ENCODE measurements around the gene TRHDE. TPM values are rescaled to one million over a fixed set of nuclear protein-coding genes. Genes with fewer than 3 reads are reported as not detected.

TRHDE gene
- total RNA-seq, 1 experiment from 2014 or later = 0.74 TPM

GRCh38 chr12:72281126-72281525 lies 9.0 kb downstream of the TRHDE start:
- Histone ChIP-seq H3K9me3 (ENCODE audit: insufficient read depth, low read depth) (no peaks in the 10 kb centered on the region), H3K27me3 (ENCODE audit: insufficient read depth, low read depth) (no peaks in the 10 kb centered on the region), H3K4me2 (no peak overlapping the region), H3K4me1 (replicated peaks; ENCODE audit: insufficient read depth) (no peaks in the 10 kb centered on the region), H3K27ac (no peak overlapping the region), H3K79me2 (ENCODE audit: low read depth) (no peaks in the 10 kb centered on the region), H3K4me3 (no peak overlapping the region), H2AFZ (no peak overlapping the region), H3F3A (ENCODE audit: insufficient read depth, low read depth) (no peaks in the 10 kb centered on the region), H3K9me2 (ENCODE audit: insufficient read depth) (no peaks in the 10 kb centered on the region), H4K20me1 (ENCODE audit: insufficient read depth) (no peaks in the 10 kb centered on the region), H3K36me3 (ENCODE audit: low read depth) (no peaks in the 10 kb centered on the region)
- intact Hi-C loops (cut with micrococcal nuclease; ENCODE audit: unreplicated experiment) = no loop called here
- TF ChIP-seq EZH2 (IDR thresholded peaks at IDR 0.05; ENCODE audit: low read depth) (no peak), CTCF (conservative IDR thresholded peaks at IDR 0.05) (no peak)
- CTCF ChIA-PET = interaction anchor here (0.7 kb wide), 1 partner anchor 84 kb away, joined by 3 read pairs; no protein-coding TSS in a partner anchor
- no peak for DNase-seq
- POLR2A ChIA-PET (ENCODE audit: unreplicated experiment) = no interaction called here
- BruUV-seq (replicated peaks) = no TSS peak

- intact Hi-C loops (cut with micrococcal nuclease; ENCODE audit: unreplicated experiment) = loop anchor here (2.0 kb wide), 1 partner anchor 266 kb away; no protein-coding TSS in a partner anchor
- H2AFZ ChIP-seq = no peak overlapping the region
- ChIA-PET POLR2A (ENCODE audit: unreplicated experiment) (no interaction called here), CTCF (interaction anchor here (0.5 kb wide), 1 partner anchor 502 kb away, joined by 3 read pairs; no protein-coding TSS in a partner anchor)
- no peaks in the 10 kb centered on the region for H3F3A ChIP-seq (ENCODE audit: insufficient read depth, low read depth)
- no peak overlapping the region for H3K4me2 ChIP-seq
- peak; percentile 27; the same call in 1 of the 2 replicates for TF ChIP-seq CTCF (conservative IDR thresholded peaks at IDR 0.05)
- no peak for TF ChIP-seq EZH2 (IDR thresholded peaks at IDR 0.05; ENCODE audit: low read depth)
- H3K36me3 ChIP-seq (ENCODE audit: low read depth) = no peaks in the 10 kb centered on the region
- no peak overlapping the region for H3K4me3 ChIP-seq
- BruUV-seq (replicated peaks) = no TSS peak
- no peaks in the 10 kb centered on the region for H3K9me3 ChIP-seq (ENCODE audit: insufficient read depth, low read depth)
- H3K79me2 ChIP-seq (ENCODE audit: low read depth) = no peaks in the 10 kb centered on the region
- H4K20me1 ChIP-seq (ENCODE audit: insufficient read depth) = no peaks in the 10 kb centered on the region
- DNase-seq = no peak
- no peaks in the 10 kb centered on the region for H3K9me2 ChIP-seq (ENCODE audit: insufficient read depth)
- no peaks in the 10 kb centered on the region for H3K4me1 ChIP-seq (replicated peaks; ENCODE audit: insufficient read depth)
- no peaks in the 10 kb centered on the region for H3K27me3 ChIP-seq (ENCODE audit: insufficient read depth, low read depth)
- H3K27ac ChIP-seq = no peak overlapping the region
These were observed 10.6 kb downstream of the TRHDE start for GRCh38 chr12:72282721-72283120.

GRCh38 chr12:72285861-72286260 lies 13.7 kb downstream of the TRHDE start:
- ChIA-PET POLR2A (ENCODE audit: unreplicated experiment) (no interaction called here), CTCF (no interaction called here)
- intact Hi-C loops (cut with micrococcal nuclease; ENCODE audit: unreplicated experiment) = no loop called here
- TF ChIP-seq CTCF (conservative IDR thresholded peaks at IDR 0.05) (no peak), EZH2 (IDR thresholded peaks at IDR 0.05; ENCODE audit: low read depth) (no peak)
- no peak for DNase-seq
- Histone ChIP-seq H3K36me3 (ENCODE audit: low read depth) (no peaks in the 10 kb centered on the region), H3K9me3 (ENCODE audit: insufficient read depth, low read depth) (no peaks in the 10 kb centered on the region), H3K4me3 (no peak overlapping the region), H4K20me1 (ENCODE audit: insufficient read depth) (no peaks in the 10 kb centered on the region), H2AFZ (no peak overlapping the region; the same call in 1 of the 2 replicates), H3F3A (ENCODE audit: insufficient read depth, low read depth) (no peaks in the 10 kb centered on the region), H3K79me2 (ENCODE audit: low read depth) (no peaks in the 10 kb centered on the region), H3K4me2 (no peak overlapping the region), H3K9me2 (ENCODE audit: insufficient read depth) (no peaks in the 10 kb centered on the region), H3K27me3 (ENCODE audit: insufficient read depth, low read depth) (no peaks in the 10 kb centered on the region), H3K4me1 (replicated peaks; ENCODE audit: insufficient read depth) (no peaks in the 10 kb centered on the region), H3K27ac (no peak overlapping the region)
- no TSS peak for BruUV-seq (replicated peaks)

Measured in PC-9 (cell line).